NT2/D1 (cell line): ENCODE measurements around the gene STK35.

ENCODE experiments used
- YY1 ChIP-seq: IDR thresholded peaks from 2 replicates; pipeline ENCODE4 v1.6.1; 2011; ENCODE audit not compliant: insufficient read length, insufficient read depth
- ZNF274 ChIP-seq: IDR thresholded peaks from 2 replicates; pipeline ENCODE4 v1.6.1; 2011; ENCODE audit warnings: mild to moderate bottlenecking, low read depth, low read length

DNA sequence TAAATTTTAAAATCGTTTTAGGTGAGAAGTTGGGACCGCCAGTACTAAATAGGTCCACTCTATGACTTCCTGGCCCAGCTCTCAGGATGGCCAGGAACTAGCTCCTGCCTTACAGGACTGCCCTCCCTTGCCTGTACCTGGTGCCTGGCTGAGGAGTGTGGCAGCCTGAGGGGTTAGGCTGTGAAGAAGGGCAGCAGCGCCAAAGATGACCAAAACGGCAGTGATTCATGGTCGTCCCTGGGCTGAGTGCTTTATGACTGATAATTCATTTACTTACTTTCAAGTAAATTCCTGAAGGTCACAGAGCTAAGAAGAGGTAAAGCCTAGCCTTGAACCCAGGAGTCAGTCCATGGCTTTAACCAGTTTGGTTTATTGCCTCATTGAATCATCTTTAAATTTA is 22.1 kb downstream of the STK35 start:
- no peak for TF ChIP-seq YY1
- no peak for TF ChIP-seq ZNF274
